Measurements from ENCODE around the gene CXCR5.

DNA sequence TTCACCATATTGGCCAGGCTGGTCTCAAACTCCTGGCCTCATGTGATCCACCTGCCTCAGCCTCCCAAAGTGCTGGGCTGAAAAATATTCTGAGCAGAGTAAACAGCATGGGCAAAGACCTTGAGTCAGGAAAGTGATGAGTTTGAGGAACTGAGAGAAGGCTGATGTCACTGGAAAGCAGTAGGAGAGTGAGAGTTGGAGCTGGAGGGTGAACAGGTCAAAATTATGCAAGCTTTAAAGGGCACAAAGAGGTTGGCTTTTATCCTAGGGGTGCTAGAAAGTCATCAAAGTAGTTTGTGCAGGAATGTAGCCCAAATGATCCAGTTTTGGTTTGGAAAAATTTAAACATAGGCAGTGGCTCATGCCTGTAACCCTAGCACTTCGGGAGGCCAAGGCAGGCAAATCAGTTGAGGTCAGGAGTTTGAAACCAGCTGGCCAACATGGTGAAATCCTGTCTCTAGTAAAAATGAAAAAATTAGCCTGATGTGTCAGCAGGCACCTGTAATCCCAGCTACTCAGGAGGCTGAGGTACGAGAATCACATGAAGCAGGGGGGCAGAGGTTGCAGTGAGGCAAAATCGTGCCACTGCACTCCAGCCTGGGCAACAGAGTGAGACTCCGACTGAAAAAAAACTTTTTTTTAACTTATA, 44.7 kb upstream of the CXCR5 start:
- TF ChIP-seq, protein P1, sequence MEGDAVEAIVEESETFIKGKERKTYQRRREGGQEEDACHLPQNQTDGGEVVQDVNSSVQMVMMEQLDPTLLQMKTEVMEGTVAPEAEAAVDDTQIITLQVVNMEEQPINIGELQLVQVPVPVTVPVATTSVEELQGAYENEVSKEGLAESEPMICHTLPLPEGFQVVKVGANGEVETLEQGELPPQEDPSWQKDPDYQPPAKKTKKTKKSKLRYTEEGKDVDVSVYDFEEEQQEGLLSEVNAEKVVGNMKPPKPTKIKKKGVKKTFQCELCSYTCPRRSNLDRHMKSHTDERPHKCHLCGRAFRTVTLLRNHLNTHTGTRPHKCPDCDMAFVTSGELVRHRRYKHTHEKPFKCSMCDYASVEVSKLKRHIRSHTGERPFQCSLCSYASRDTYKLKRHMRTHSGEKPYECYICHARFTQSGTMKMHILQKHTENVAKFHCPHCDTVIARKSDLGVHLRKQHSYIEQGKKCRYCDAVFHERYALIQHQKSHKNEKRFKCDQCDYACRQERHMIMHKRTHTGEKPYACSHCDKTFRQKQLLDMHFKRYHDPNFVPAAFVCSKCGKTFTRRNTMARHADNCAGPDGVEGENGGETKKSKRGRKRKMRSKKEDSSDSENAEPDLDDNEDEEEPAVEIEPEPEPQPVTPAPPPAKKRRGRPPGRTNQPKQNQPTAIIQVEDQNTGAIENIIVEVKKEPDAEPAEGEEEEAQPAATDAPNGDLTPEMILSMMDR (IDR thresholded peaks at IDR 0.05): no peak
- no peak for TF ChIP-seq POLR2A (IDR thresholded peaks at IDR 0.05)

All from Peyer's patch (tissue), 4 donors.